HEK293 (cell line): Measurements from ENCODE around the gene NKAIN4.

ENCODE experiments used
- BCL6B ChIP-seq: fragments of 450-650 bp; formaldehyde crosslinking; IDR thresholded peaks from 2 replicates; pipeline ENCODE4 v1.5.1; 2017; ENCODE audit warnings: missing biosample characterization, missing genetic modification characterization
- KLF7 ChIP-seq: fragments of 450-650 bp; formaldehyde crosslinking; IDR thresholded peaks from 2 replicates; pipeline ENCODE4 v1.5.1; 2016; ENCODE audit warnings: missing biosample characterization, missing genetic modification characterization, borderline replicate concordance
- MEIS1 ChIP-seq: sonication (generic); formaldehyde crosslinking; IDR thresholded peaks from 2 replicates; pipeline ENCODE4 v1.8.1; 2022; ENCODE audit warnings: missing genetic modification reagents, mild to moderate bottlenecking, borderline replicate concordance
- SCRT2 ChIP-seq: fragments of 450-650 bp; formaldehyde crosslinking; IDR thresholded peaks from 2 replicates; pipeline ENCODE4 v1.5.1; 2016; ENCODE audit warnings: missing biosample characterization, missing genetic modification characterization
- ZBTB11 ChIP-seq: fragments of 450-650 bp; formaldehyde crosslinking; conservative IDR thresholded peaks from 2 replicates; pipeline ENCODE4 v1.5.1; 2016; ENCODE audit warnings: low read depth, missing biosample characterization, missing genetic modification characterization
- ZEB2 ChIP-seq: fragments of 450-650 bp; formaldehyde crosslinking; IDR thresholded peaks from 2 replicates; pipeline ENCODE4 v1.5.1; 2016; ENCODE audit warnings: missing biosample characterization, missing genetic modification characterization
- ZFP41 ChIP-seq: fragments of 450-650 bp; formaldehyde crosslinking; IDR thresholded peaks from 2 replicates; pipeline ENCODE4 v1.5.1; 2016; ENCODE audit warnings: missing biosample characterization, missing genetic modification characterization, borderline replicate concordance
- ZNF121 ChIP-seq: fragments of 450-650 bp; formaldehyde crosslinking; IDR thresholded peaks from 2 replicates; pipeline ENCODE4 v1.5.1; 2016; ENCODE audit warnings: missing biosample characterization, missing genetic modification characterization
- ZNF148 ChIP-seq: fragments of 450-650 bp; formaldehyde crosslinking; IDR thresholded peaks from 2 replicates; pipeline ENCODE4 v1.5.0; 2017; ENCODE audit warnings: missing biosample characterization, missing genetic modification characterization, borderline replicate concordance
- ZNF214 ChIP-seq: fragments of 450-650 bp; formaldehyde crosslinking; IDR thresholded peaks from 2 replicates; pipeline ENCODE4 v1.5.1; 2017; ENCODE audit warnings: missing biosample characterization, mild to moderate bottlenecking, missing genetic modification characterization, borderline replicate concordance
- ZNF23 ChIP-seq: fragments of 450-650 bp; formaldehyde crosslinking; IDR thresholded peaks from 2 replicates; pipeline ENCODE4 v1.5.1; 2016; ENCODE audit warnings: missing biosample characterization, missing genetic modification characterization, borderline replicate concordance
- ZNF248 ChIP-seq: fragments of 450-650 bp; formaldehyde crosslinking; IDR thresholded peaks from 2 replicates; pipeline ENCODE4 v1.5.1; 2017; ENCODE audit warnings: missing biosample characterization, missing genetic modification characterization
- ZNF26 ChIP-seq: fragments of 450-650 bp; formaldehyde crosslinking; IDR thresholded peaks from 2 replicates; pipeline ENCODE4 v1.5.1; 2016; ENCODE audit warnings: missing biosample characterization, missing genetic modification characterization
- ZNF280D ChIP-seq: fragments of 450-650 bp; formaldehyde crosslinking; IDR thresholded peaks from 2 replicates; pipeline ENCODE4 v1.5.1; 2016; ENCODE audit warnings: missing biosample characterization, missing genetic modification characterization
- ZNF362 ChIP-seq: fragments of 450-650 bp; formaldehyde crosslinking; IDR thresholded peaks from 2 replicates; pipeline ENCODE4 v1.5.1; 2016; ENCODE audit warnings: missing biosample characterization, missing genetic modification characterization
- ZNF404 ChIP-seq: fragments of 450-650 bp; formaldehyde crosslinking; IDR thresholded peaks from 2 replicates; pipeline ENCODE4 v1.5.1; 2017; ENCODE audit warnings: missing biosample characterization, missing genetic modification characterization
- ZNF449 ChIP-seq: fragments of 450-650 bp; formaldehyde crosslinking; IDR thresholded peaks from 2 replicates; pipeline ENCODE4 v1.5.1; 2017; ENCODE audit warnings: missing biosample characterization, mild to moderate bottlenecking, missing genetic modification characterization, moderate library complexity
- ZNF521 ChIP-seq: fragments of 450-650 bp; formaldehyde crosslinking; IDR thresholded peaks from 2 replicates; pipeline ENCODE4 v1.5.1; 2017; ENCODE audit warnings: missing biosample characterization, mild to moderate bottlenecking, missing genetic modification characterization
- ZNF529 ChIP-seq: fragments of 450-650 bp; formaldehyde crosslinking; IDR thresholded peaks from 2 replicates; pipeline ENCODE4 v1.5.1; 2017; ENCODE audit warnings: missing genetic modification characterization, missing biosample characterization; ENCODE audit not compliant: insufficient replicate concordance
- ZNF600 ChIP-seq: fragments of 450-650 bp; formaldehyde crosslinking; IDR thresholded peaks from 2 replicates; pipeline ENCODE4 v1.5.1; 2016; ENCODE audit warnings: missing biosample characterization, missing genetic modification characterization
- ZNF707 ChIP-seq: fragments of 450-650 bp; formaldehyde crosslinking; IDR thresholded peaks from 2 replicates; pipeline ENCODE4 v1.5.1; 2016; ENCODE audit warnings: missing biosample characterization, missing genetic modification characterization
- ZSCAN16 ChIP-seq: fragments of 450-650 bp; formaldehyde crosslinking; IDR thresholded peaks from 2 replicates; pipeline ENCODE4 v1.5.1; 2016; ENCODE audit warnings: missing biosample characterization, missing genetic modification characterization

Gene NKAIN4

GRCh38 chr20:63224412-63225081, 29.7 kb downstream of the NKAIN4 start (continued):
- TF ChIP-seq ZNF449 (tag by site-specific recombination) (0 out of 2 replicates have a peak, but pooled peaks have one; percentile 41), ZNF600 (tag by site-specific recombination) (no peak), ZNF280D (tag by site-specific recombination) (no peak), SCRT2 (peak; percentile 88), ZNF404 (no peak), ZNF362 (no peak), ZNF248 (no peak), ZNF121 (tag by site-specific recombination) (no peak), ZFP41 (tag by site-specific recombination) (no peak), ZNF214 (tag by site-specific recombination) (no peak), ZNF529 (tag by site-specific recombination) (no peak), BCL6B (tag by site-specific recombination) (no peak), ZNF521 (tag by site-specific recombination) (no peak), ZNF707 (tag by site-specific recombination) (no peak), ZEB2 (tag by site-specific recombination) (peak; percentile 53; the same call in 1 of the 2 replicates), MEIS1 (no peak), ZBTB11 (tag by site-specific recombination) (no peak), ZNF26 (tag by site-specific recombination) (no peak), ZNF23 (tag by site-specific recombination) (no peak), KLF7 (tag by site-specific recombination) (no peak), ZSCAN16 (tag by site-specific recombination) (no peak), ZNF148 (tag by site-specific recombination) (no peak)
